SK-N-MC (cell line): ENCODE data around the gene NCKAP5.
A peak's percentile ranks its signal among the peaks of the same experiment; 100 is the strongest.
"Not testable (repeated sequence)": the region's sequence is repeated elsewhere in the genome, so short reads cannot be mapped to it uniquely, and the experiment has no call there.

Experiments
- DNase-seq: peaks from one replicate; pipeline ENCODE4 v3.0.0-alpha.2; 2011; ENCODE audit warnings: low read depth, low spot score
- H3K27ac ChIP-seq: fragments of 200-600 bp; sonication (generic); 2 replicates; pipeline ENCODE4 v1.5.1; 2016; ENCODE audit warnings: mixed run types
- H3K36me3 ChIP-seq: fragments of 200-600 bp; sonication (generic); 2 replicates; pipeline ENCODE4 v1.6.1; 2017; ENCODE audit warnings: antibody characterized with exemption, low read length, mixed read lengths; ENCODE audit not compliant: insufficient read depth
- H3K4me3 ChIP-seq: fragments of 200-600 bp; sonication (generic); 2 replicates; pipeline ENCODE4 v1.5.1; 2016
- H3K9ac ChIP-seq: fragments of 200-600 bp; sonication (generic); 2 replicates; pipeline ENCODE4 v1.8.0; 2017; ENCODE audit warnings: mixed run types, mixed read lengths; ENCODE audit not compliant: insufficient read length
- H3K9me3 ChIP-seq: fragments of 200-600 bp; sonication (generic); 2 replicates; pipeline ENCODE4 v1.6.1; 2017; ENCODE audit warnings: low read depth, mild to moderate bottlenecking, antibody characterized with exemption, low read length, moderate library complexity, mixed read lengths
- EZH2 ChIP-seq: fragments of 200-600 bp; sonication (generic); IDR thresholded peaks from one replicate; pipeline ENCODE4 v1.6.1; 2017; ENCODE audit warnings: antibody characterized with exemption
- FOXP2 ChIP-seq: optimal IDR thresholded peaks from 2 replicates; pipeline ENCODE3; 2011; ENCODE audit warnings: mild to moderate bottlenecking, moderate library complexity; ENCODE audit not compliant: insufficient read depth; ENCODE audit errors: extremely low read length, control extremely low read depth
- POLR2AphosphoS5 ChIP-seq: IDR thresholded peaks from 2 replicates; pipeline ENCODE4 v1.6.1; 2012; ENCODE audit warnings: mild to moderate bottlenecking, low read depth, low read length, borderline replicate concordance

NCKAP5 gene

DNA sequence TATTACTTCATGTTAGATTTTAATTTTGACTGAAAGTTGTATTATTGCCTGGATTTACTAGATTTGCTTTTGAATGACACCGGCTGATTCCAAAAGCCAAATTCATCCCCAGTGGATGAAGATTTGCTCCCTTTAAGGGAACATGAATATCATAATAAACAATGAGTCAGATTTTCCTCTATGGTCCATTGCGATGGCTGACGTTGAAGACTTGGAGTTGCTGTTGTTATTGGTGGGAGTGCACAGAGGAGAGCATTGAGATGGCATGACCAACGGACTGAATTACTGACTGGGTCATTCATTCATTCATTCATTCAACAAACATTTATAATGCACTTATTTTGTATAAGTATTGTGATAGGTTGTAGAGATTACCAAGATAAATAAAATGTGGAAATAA, 864.9 kb downstream of the NCKAP5 start:
- H3K9me3 ChIP-seq, result no peaks in the 10 kb centered on the region
- no peak for DNase-seq
- no peak overlapping the region for H3K27ac ChIP-seq
- no peaks in the 10 kb centered on the region for H3K36me3 ChIP-seq
- no peak overlapping the region for H3K9ac ChIP-seq
- TF ChIP-seq POLR2AphosphoS5 (no peak), FOXP2 (no peak), EZH2 (no peak)
- no peak overlapping the region for H3K4me3 ChIP-seq

DNA sequence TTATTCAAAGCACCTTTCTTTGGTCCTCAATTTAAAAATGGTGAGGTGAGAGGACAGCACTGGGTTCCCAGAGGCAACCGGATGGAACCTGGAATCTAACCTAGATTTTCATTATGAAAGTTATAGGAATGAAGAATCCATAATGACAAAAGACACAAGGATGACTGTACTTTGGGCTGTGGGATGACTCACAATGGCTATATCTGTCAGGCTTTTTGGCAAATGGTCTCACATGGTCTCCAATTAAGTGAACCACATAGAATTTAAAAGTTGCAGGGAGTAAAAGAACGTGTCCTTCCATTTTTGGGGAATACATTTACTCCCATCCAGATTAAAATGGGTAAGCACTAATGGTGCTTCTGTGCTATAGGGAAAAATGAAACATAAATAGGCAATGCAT, 866.5 kb downstream of the NCKAP5 start:
- Histone ChIP-seq H3K9ac (no peak overlapping the region), H3K27ac (no peak overlapping the region)
- no peak for DNase-seq

GRCh38 chr2:132699802-132700201, 868.5 kb downstream of the NCKAP5 start:
- not testable (repeated sequence) for H3K27ac ChIP-seq, H3K9ac ChIP-seq, DNase-seq, H3K4me3 ChIP-seq, H3K9me3 ChIP-seq, H3K36me3 ChIP-seq

More for the DNA sequence above, 866.5 kb downstream of the NCKAP5 start:
- no peak overlapping the region for H3K4me3 ChIP-seq
- H3K9me3 ChIP-seq, result no peaks in the 10 kb centered on the region
- TF ChIP-seq EZH2 (no peak), FOXP2 (no peak), POLR2AphosphoS5 (no peak)
- no peaks in the 10 kb centered on the region for H3K36me3 ChIP-seq

DNA sequence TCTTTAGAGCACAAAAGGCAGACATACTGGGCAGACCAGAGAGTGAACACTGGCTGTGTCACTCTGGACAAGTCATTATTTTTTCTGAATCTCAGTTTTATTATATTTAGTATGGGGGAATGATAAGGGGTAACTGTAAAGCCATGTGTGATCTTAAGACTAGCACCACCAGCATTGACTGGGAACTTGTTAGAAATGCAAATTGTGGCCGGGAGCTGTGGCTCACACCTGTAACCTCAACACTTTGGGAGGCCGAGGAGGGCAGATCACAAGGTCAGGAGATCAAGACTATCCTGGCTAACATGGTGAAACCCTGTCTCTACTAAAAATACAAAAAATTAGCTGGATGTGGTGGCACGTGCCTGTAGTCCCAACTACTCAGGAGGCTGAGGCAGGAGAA, 869.9 kb downstream of the NCKAP5 start:
- H3K9ac ChIP-seq, H3K9me3 ChIP-seq, H3K27ac ChIP-seq, H3K36me3 ChIP-seq, DNase-seq: not testable (repeated sequence)
- 0 out of 2 replicates have a peak overlapping the region, but pooled peaks have one; percentile 30 for H3K4me3 ChIP-seq

GRCh38 chr2:132697556-132698205, 870.6 kb downstream of the NCKAP5 start:
- TF ChIP-seq EZH2 (no peak), POLR2AphosphoS5 (no peak), FOXP2 (no peak)
- no peaks in the 10 kb centered on the region for H3K36me3 ChIP-seq
- no peak overlapping the region for H3K9ac ChIP-seq
- H3K4me3 ChIP-seq, result 0 out of 2 replicates have a peak overlapping the region, but pooled peaks have one; percentile 30
- H3K9me3 ChIP-seq, result no peaks in the 10 kb centered on the region
- H3K27ac ChIP-seq, result no peak overlapping the region; the same call in 1 of the 2 replicates
- DNase-seq, result no peak

DNA sequence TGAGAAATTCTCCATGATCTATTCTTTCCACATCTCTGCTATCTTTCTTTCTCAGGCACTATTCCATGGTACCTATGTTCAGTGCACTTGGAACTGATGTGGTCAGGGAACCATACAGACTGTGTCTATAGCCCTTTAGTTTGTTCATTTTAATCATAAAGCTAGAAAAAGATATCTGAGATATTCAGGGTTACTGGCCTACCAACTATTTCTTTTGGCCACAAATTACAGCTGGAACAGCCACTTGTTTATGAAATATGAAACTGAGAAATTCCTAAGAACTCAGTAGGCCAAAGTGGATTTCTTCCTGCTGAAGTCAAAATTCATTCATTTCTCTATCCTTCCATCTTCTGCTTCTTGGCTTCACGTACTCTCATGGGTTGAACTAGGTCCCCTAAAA, 875.4 kb downstream of the NCKAP5 start:
- DNase-seq, result no peak
- Histone ChIP-seq H3K4me3 (no peak overlapping the region), H3K9me3 (no peaks in the 10 kb centered on the region), H3K9ac (no peak overlapping the region), H3K27ac (no peak overlapping the region), H3K36me3 (no peaks in the 10 kb centered on the region)
- TF ChIP-seq EZH2 (no peak), FOXP2 (no peak), POLR2AphosphoS5 (no peak)

DNA sequence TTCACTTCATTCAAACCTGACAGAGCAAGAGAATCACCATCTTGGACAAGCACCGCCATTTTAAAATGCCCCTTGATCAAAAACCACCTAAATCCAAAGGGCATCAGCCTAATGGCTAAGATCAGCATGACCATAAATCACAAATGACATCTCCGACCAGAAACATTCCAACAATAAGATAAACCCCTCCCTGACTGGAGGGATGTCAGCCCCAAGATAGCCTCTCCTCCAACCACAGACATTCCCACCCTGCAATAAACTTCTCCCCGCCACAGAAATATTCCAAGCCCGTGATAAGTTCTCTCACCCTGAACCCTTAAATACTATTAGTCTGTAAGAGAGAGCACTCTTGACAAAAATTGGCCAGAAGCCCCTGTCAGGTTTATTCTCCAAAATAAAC, 876.7 kb downstream of the NCKAP5 start:
- Histone ChIP-seq H3K27ac (no peak overlapping the region), H3K9ac (no peak overlapping the region), H3K9me3 (no peaks in the 10 kb centered on the region), H3K36me3 (no peaks in the 10 kb centered on the region), H3K4me3 (no peak overlapping the region)
- DNase-seq, result no peak
- TF ChIP-seq POLR2AphosphoS5 (no peak), EZH2 (no peak), FOXP2 (no peak)

GRCh38 chr2:132690664-132691303, 877.5 kb downstream of the NCKAP5 start:
- DNase-seq, result no peak
- no peak overlapping the region for H3K4me3 ChIP-seq
- no peak overlapping the region for H3K9ac ChIP-seq
- H3K9me3 ChIP-seq, result no peaks in the 10 kb centered on the region
- no peaks in the 10 kb centered on the region for H3K36me3 ChIP-seq
- TF ChIP-seq EZH2 (no peak), FOXP2 (no peak), POLR2AphosphoS5 (no peak)
- no peak overlapping the region for H3K27ac ChIP-seq

- Histone ChIP-seq H3K27ac (no peak overlapping the region), H3K9ac (no peak overlapping the region), H3K9me3 (no peaks in the 10 kb centered on the region), H3K36me3 (no peaks in the 10 kb centered on the region), H3K4me3 (no peak overlapping the region)
- DNase-seq, result no peak
- TF ChIP-seq FOXP2 (no peak), POLR2AphosphoS5 (no peak), EZH2 (no peak)
Observed at GRCh38 chr2:132681766-132682165, 886.5 kb downstream of the NCKAP5 start.
